GM12878 (cell line): Measurements from ENCODE around the gene FMO3.

Experiments
- CREM ChIP-seq: IDR thresholded peaks from 2 replicates; pipeline ENCODE4 v1.6.1; 2014; ENCODE audit warnings: antibody characterized with exemption, low read depth
- HDGF ChIP-seq: fragments of 450-650 bp; IDR thresholded peaks from 2 replicates; pipeline ENCODE4 v1.6.1; 2016; ENCODE audit warnings: antibody characterized with exemption
- NRF1 ChIP-seq: conservative IDR thresholded peaks from 2 replicates; pipeline ENCODE4 v1.6.1; 2011; ENCODE audit warnings: mild to moderate bottlenecking, low read depth, low read length, improper control_type of control experiment
- RCOR1 ChIP-seq: conservative IDR thresholded peaks from 2 replicates; pipeline ENCODE4 v1.6.1; 2012; ENCODE audit warnings: low read depth, low read length, improper control_type of control experiment

DNA sequence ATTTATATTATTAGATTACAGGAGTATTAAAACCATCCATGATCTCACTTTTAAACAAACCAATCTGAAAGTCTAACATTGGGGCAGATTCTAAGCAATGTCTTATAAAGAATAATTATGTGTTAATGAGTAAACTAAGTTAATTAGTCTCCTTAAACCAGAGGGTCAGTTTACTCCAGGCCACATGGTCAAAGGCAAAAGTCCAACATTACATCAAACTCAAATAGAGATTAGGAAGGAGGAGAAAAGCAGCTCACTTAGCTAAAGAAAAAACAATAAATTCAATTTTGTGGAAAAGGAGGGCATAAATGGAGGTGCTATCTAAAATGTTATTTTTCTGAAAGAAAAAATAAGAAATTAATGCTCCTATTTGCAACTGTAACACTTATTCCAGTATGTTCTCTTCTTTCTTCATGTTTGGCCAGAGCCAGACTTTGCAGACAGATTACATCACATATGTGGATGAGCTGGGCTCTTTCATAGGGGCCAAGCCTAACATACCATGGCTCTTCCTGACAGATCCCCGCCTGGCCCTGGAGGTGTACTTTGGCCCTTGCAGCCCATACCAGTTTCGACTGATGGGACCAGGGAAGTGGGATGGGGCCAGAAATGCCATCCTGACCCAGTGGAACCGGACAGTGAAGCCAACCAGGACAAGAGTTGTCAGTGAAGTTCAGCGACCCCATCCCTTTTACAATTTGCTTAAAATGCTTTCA lies 70.1 kb downstream of the FMO3 start:
- TF ChIP-seq CREM (no peak), RCOR1 (no peak), NRF1 (no peak), HDGF (no peak)
